HG02970 (cell line): Measurements from ENCODE around the gene LXN.

Source experiments
- ATAC-seq: cut with Tn5 transposase; IDR thresholded peaks from one replicate; pipeline ENCODE4 v1.9.1; 2021; ENCODE audit warnings: mild to moderate bottlenecking, moderate library complexity, moderate number of reproducible peaks; ENCODE audit not compliant: unreplicated experiment, low FRiP score

The LXN gene

DNA sequence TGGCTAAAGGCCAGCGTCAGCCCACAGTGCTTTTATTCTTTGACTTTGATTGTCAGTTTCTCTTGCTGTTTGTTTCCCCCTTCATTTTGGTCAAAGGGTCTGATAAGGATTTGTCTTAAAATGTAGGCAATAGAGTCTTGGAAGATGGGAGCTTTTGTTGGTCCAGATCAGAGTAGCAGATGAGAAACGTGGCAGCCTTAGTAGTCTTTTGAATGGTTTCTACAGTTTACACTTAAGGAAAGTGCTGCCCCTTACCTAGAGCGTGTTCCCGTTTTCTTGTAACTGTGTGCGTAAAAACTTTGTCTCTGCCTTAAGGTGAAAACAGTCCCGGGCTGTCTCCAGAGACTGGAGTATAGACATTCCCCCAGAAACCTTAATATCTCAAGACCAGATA lies 630 bp downstream of the LXN start:
- no peak for ATAC-seq

DNA sequence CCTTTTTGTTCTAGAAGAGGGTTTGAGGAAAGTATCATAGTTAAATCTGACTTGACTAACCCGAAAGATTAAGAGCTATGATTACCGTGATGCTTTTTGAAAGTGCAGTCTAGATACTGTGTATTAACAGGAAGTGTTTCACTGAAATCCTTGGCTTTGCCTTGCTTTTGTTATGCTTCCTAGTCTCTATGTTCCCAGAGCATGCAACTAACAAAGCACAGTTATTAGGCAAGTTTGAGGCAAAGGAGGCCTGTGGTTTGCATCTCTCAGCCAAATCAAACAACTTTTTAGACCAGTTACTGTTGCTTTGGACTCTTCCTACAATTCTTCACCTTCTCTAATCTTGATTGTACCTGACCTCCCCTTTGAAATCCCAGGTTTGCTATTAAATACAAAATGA lies 3.9 kb downstream of the LXN start:
- no peak for ATAC-seq

DNA sequence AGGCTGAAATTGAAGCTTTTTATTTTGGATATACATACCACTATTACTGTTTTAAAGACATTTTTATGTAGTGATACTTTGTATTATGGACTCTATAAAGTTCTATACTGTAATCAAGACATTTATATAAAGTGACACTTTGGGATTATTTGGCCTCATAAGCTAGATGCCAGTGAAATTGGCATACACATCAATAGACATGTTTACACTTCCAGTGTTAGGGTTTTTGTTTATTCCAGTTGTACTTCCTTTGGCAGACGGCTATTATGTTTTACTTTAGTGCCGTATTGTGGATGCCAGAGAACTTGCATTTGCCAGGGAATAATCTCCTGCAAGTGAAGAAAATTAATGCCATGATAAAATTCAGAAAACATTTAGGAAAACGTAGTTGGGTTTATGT lies 6.0 kb downstream of the LXN start:
- ATAC-seq: no peak

DNA sequence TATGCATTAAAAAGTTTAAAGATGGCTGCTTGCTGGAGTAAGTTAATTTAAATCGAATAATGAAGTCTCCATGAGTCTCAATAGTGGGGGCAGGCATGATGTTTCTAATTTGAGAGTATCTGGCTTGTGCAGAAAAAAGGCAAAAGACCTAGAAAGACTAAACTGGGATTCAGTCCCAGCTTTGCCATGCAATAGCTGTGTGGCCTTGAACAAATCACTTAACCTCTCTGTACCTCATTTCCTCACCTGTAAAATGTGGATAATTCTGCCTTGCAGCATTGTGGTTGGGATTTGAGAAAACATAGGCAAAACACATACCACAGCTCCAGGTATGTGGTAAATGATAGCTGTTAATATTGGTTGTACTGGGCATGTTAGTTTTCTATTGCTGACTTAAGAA lies 8.6 kb downstream of the LXN start:
- ATAC-seq: no peak

DNA sequence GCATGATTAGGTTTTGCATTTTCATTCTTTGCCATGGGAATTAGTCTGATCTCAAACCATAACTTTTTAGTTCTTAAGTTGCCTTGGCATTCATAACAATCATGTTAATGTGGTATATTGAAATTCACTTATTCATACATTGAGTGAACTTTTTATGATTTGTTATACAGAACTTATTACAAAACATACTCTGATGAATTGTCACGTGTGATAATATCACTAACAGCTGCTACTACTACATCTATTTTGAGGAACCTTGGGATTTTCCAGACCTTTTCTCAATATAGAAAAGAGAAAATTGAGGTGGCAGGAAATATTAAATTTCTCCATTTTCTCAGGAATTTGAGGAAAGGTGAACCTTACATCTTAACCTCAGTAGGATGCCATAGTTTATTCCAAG lies 9.2 kb downstream of the LXN start:
- ATAC-seq: no peak

DNA sequence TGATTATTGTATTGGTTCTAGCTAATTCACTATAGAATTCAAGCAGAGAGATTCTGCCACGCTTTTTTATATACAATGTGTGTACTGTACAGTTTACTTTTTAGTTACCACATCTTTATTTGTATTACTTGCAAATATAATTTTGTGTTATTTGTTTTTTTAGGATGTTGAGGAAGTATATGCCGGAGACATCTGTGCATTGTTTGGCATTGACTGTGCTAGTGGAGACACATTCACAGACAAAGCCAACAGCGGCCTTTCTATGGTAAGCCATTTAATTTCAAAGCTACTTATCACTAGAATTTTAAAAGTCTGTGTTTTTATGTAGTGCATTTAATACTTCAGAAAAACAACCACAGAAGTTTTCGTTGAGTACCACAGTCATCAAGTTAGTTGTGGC lies 11.7 kb downstream of the LXN start:
- ATAC-seq: no peak

DNA sequence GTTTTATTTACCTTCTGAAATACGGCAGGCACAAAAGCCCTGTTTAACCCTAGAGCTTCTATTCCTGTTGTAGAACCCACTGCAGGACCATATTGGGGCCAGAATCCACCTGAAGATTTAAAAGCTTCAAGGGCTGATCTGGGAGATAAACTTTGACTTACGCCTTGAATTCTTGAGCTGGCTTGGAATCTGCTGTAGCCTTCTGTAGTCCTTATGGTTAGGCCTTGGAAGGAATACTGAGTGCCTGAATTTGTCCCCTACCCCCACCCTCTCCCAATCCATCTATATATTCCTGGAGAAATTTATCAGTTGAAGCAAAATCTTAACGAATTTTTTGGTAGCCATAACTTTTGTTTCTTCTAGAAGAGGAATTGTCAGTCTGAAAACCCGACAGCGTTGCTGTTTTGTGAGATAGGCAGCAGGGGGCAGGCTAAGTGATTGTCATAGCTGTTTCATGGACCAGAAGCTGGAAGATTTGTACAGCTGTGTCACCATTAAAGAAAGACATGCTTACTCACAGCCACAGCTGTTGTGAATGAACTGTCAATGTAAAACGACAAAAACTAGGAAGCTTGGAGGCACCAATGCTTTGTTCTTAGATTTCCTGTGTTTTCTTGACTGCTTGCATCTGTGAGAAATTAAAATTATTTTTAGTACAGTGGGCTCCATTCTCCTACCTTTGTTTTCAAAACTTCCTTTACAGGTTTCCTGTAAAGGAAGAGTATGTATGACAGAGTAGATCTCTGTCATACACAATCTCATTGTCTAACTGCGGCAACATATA lies 12.8 kb downstream of the LXN start:
- ATAC-seq: peak; percentile 88

DNA sequence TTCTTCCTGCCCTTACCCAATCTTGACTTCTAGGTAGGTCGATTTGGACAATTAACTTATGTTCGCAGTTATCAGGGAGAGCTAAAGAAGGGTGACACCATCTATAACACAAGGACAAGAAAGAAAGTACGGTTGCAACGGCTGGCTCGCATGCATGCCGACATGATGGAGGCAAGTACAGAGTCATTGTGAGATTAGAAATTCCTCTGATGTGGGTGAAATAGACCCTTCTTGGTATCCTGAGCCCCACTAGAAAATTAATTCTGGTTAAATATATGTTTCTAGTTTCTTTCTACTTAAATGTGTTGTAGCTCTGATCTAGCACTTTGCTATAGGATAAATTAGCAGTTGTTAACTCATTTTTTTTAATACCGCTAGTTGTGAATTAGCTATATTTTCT lies 13.6 kb downstream of the LXN start:
- ATAC-seq: no peak

DNA sequence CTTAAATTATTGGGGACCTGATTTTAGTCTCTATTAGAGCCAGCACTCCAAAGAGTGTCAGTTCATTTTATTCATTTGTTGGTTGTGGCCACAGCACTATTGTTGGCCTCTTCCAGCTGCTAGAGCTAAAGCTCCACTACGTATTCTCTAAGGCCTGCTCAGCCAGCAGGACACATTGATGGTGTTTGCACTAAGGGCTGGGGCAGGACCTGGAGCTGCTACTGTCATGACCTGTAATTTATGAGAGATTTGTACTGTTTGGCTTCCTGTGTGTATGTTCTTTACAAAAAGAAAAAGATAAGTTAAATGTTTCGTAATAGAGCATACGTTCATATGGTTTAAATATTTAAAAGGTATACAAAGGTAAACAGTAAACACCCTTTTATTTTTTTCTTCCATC lies 20.0 kb downstream of the LXN start:
- no peak for ATAC-seq

DNA sequence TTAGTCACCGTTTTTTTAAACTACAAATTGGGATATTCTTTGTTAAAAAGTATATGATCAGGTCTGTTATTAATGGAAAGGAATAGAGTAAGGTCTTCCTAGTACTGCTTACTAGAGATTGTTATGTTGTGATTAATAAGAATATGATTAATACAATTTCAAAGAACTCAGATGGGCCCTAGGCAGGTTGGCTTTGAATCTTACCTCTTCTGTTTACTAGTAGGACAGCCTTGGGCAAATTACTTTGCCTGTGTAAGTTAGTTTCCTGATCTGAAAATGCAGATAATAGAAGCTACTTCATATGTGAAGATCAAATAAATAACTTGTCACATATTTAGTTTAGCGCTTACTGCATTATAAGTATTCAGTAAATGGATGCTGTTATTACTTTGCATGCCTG lies 21.3 kb downstream of the LXN start:
- no peak for ATAC-seq

DNA sequence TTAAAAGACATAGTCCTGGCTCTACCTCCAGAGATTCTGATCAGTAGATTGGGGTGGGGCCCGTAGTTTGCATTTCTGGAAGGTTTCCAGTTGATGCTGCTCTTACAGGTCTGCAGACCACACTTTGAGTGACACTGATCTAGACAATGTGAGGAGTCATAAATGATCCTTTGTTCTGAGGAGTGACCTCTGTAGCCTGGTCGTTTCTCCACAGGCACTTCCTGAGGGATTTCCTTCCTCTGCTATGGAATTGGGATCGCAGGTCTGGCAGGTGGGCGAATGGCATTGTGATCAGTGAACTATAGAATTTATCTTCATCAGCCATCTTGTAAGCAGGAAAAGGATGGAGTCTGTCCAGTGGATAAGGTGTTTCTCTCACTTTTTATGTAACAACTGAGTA lies 22.7 kb downstream of the LXN start:
- no peak for ATAC-seq

DNA sequence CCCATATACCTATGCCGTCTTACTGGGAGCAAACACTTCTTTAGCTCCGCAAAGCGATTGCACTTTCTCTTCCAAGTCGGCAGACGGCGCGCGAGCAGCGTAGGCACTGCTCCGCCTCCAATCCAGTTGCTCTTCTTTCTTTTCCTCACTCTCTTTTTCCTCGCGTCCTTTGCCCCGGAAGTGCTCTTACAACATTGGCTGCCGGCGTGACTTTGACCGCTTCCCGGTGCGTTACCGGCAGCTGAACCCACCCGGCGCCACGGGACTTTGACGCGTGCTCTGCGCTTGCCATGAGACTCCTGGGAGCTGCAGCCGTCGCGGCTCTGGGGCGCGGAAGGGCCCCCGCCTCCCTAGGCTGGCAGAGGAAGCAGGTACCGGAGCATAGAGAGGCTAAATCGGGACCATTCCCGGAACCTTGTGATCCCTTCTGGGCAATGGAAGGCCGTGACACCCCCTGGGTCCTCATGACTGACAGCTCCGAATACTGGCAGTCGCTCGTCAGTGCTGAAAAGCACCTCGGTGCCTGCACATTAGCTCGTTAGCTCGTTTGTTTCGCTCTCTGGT lies 28.0 kb downstream of the LXN start, which contains the start of gene GFM1:
TSS of gene GFM1 (plus strand) at position 183 of the 564 bp plus-strand sequence. CDS start at position 291, 108 bp downstream.
- peak; percentile 99 for ATAC-seq

DNA sequence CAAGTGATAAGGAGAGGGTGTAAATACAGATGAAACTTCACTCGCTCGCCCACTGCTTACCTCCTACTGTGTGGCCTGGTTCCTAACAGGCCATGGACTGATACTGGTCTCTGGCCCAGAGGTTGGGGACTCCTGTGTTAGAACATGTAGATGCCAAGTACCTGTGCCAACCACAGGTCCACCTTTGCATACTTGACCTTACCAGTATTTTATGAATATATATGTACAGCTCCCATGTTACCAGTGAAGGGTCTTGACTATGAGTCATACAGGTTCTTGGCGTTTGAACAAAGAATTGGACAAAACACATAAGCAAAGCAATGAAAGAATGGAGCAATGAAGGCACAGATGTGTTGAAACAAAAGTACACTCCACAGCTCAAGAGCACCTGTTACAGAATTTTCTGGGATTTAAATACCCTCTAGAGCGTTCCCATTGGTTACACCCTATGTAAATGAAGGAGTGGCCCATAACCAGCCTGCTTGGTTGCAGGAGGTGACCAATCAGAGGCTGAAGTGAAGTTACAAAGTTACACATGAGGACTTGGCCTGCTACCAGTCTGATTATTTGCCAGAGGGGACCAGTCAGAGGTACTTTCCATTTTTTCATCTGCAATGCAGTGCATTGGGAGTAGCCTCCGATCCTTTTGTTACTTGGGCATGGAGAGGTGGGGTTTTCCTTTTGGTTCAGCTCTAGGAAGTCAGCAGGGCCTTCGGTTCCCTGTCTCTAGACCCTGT lies 29.8 kb downstream of the LXN start:
- ATAC-seq: no peak

DNA sequence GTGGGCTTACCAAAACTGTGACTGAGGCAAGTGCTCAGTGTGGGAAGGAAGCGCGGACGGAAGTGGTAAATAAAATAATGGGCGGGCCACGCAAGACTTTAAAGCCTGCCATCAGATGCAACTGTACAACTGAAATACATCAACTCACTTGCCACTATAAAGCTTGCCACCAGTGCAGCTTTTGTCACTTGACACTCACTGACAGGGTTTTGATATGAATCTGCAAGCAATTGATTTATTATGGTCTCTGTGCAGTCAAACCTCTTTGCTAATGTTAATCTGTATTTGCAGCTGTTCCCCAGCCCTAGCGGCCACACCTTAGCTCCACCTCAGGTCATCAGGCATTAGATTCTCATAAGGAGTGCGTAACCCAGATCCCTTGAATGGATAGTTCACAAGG lies 30.4 kb downstream of the LXN start:
- ATAC-seq: no peak

DNA sequence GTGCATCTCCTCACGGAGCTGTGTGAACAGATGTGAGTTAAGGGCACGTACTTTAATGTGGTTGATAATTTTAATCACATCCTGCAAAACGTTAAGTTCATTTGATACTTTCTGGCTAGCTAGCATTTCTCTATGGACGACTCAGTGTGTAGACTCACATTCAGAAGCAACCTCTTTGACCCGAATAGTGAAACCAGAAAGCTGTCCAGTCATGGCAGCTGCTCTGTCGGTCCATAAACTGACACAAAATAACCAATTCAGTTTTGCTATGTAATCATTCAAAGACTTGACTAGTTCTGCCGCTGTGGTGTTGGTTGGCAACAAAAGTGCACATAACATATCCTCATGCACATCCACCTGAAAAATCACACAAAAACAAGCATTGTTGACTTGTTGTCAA lies 31.8 kb downstream of the LXN start:
- no peak for ATAC-seq

DNA sequence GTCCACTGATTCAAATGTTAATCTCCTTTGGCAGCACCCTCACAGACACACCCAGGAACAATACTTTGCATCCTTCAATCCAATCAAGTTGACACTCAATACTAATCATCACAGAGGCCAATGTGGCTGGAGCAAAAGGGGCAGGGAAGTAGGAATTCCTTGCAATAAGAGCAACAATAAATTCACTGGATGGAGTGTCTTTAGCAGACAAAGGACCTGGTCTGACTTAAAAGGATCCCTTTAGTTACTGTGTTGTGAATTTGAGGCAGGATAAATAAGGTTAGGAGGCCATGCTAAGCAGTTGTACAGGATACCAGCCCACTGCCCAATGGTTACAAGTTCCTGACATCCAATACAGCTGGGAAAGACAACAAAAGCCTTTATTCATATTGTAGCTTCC lies 40.5 kb downstream of the LXN start:
- ATAC-seq: no peak

DNA sequence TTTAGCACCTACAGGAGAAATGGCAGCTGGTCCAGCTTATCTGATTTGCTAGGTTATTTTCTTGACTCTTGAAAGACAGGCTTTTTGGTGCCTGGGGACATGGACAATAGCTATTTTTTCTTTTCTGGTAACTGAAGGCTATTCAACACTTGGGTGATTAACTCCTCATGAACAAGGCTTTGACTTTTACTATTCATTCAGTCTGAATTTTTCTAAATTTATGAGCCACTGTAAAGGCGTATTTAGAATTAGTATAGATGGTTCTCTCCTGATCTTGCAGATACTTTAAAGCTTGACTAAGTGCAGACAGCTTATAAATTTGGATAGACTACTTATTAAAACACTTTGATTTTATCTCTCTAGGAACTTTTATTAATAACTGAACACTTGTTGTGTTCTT lies 46.6 kb downstream of the LXN start:
- no peak for ATAC-seq

DNA sequence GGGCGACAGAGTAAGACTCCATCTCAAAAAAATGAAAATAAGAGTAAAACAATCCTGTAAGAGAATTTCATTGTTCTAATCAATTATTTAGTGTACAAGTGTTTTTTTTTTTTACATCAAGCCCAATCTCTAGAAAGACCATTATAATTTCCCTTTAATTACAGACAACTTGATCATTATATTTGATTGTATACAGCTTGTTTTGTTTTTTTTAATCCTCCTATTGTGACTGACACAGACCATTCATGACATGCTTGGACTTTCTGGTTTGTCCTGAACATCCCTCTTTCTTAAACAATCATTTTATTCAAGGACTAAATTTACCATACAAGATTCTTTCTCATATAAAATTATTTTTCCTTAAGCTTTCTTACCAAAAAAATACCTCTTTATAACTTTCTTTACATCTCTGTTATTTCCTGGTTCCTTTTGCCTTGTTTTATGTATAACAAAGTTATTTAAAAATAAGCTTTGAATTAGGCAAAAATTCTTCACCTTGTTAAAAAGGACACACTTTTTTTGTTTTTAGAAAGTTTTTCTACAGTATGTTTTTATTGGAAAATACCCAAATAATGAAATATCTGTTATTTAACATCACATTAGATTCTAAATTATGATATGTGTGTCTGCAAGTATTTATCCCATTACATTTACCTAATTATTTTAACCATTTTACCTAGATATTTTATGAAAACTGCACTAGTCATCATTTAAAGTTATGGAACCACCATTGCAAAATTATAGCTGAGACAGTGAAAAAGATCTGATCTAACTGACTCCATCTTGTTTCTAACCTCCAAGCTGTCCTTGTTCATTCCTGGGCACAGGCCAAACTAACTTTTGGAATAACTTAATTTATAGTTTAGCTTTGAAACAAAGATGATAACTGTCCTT lies 54.2 kb downstream of the LXN start:
- no peak for ATAC-seq
